A549 (cell line): ENCODE results near the gene PARM1. TPM values are rescaled to one million over a fixed set of nuclear protein-coding genes. Genes with fewer than 3 reads are reported as not detected.

Source experiments
- ATAC-seq, 2 experiments: fragments of 200-7000 bp in 1 of 2; fragments of >200 bp in 1 of 2; cut with Nextera tagmentation in 1 of 2; cut with Tn5 transposase in 1 of 2; 3 replicates each; pipeline versions ENCODE4 v1.8.0 to v1.9.1; 2018 to 2020; ENCODE audit warnings: mild to moderate bottlenecking in 1 of 2, moderate library complexity in 1 of 2
- CTCF ChIA-PET: fragments of 300-600 bp; sonication (Branson Sonifier 250); formaldehyde crosslinking; extraction: SDS; loops from one replicate; lab custom pipeline; 2021; ENCODE audit warnings: antibody characterized with exemption, inconsistent platforms; lab: Yijun Ruan, JAX
- POLR2A ChIA-PET: fragments of 350-600 bp; formaldehyde crosslinking; extraction: SDS; loops from one replicate; lab custom pipeline; 2021; ENCODE audit warnings: antibody characterized with exemption, inconsistent platforms; lab: Yijun Ruan, JAX
- DNase-seq, 2 experiments: peaks; one replicate each; pipeline versions ENCODE4 v3.0.0 to v3.0.0-alpha.2; 2011 to 2016; ENCODE audit warnings: low read depth in 1 of 2, low spot score in 1 of 2
- FAIRE-seq: peaks from 2 replicates; lab custom pipeline; 2011; peaks lifted over from hg19 to GRCh38; lab: Jason Lieb, UNC
- H3K27ac ChIP-seq, 2 experiments: fragments of >200 bp; sonication (Bioruptor Twin); formaldehyde crosslinking; 3 replicates each; pipeline ENCODE4 v1.5.1; 2016 to 2017
- H3K4me1 ChIP-seq: fragments of >200 bp; sonication (Bioruptor Twin); formaldehyde crosslinking; 3 replicates; pipeline ENCODE4 v1.6.1; 2016
- H3K4me2 ChIP-seq: fragments of >200 bp; sonication (Bioruptor Twin); formaldehyde crosslinking; 3 replicates; pipeline ENCODE4 v1.6.1; 2016
- H3K4me3 ChIP-seq: fragments of >200 bp; sonication (Bioruptor Twin); formaldehyde crosslinking; 3 replicates; pipeline ENCODE4 v1.5.1; 2016
- H3K9me3 ChIP-seq: fragments of >200 bp; sonication (Bioruptor Twin); formaldehyde crosslinking; 3 replicates; pipeline ENCODE4 v1.6.1; 2016
- BCL3 ChIP-seq: fragments of >200 bp; sonication (Bioruptor Twin); formaldehyde crosslinking; IDR thresholded peaks from 3 replicates; pipeline ENCODE4 v1.6.1; 2016
- CHD4 ChIP-seq: fragments of 200-600 bp; sonication (generic); IDR thresholded peaks from 2 replicates; pipeline ENCODE4 v1.6.1; 2016; ENCODE audit warnings: antibody characterized with exemption, mild to moderate bottlenecking, borderline replicate concordance
- EHMT2 ChIP-seq: fragments of 200-600 bp; sonication (generic); IDR thresholded peaks from 2 replicates; pipeline ENCODE4 v1.6.1; 2016; ENCODE audit warnings: antibody characterized with exemption, low read depth, mild to moderate bottlenecking, moderate library complexity
- EP300 ChIP-seq, 2 experiments: fragments of >200 bp; sonication (Bioruptor Twin); formaldehyde crosslinking; IDR thresholded peaks; 2 replicates in 1 of 2; 3 replicates in 1 of 2; pipeline ENCODE4 v1.6.1; 2016 to 2017
- HDAC2 ChIP-seq: fragments of 200-600 bp; sonication (generic); IDR thresholded peaks from 2 replicates; pipeline ENCODE4 v1.6.1; 2016
- HOXA7 ChIP-seq: fragments of 250-450 bp; sonication (Bioruptor Pico); IDR thresholded peaks from 2 replicates; pipeline ENCODE4 v1.5.0; 2020; ENCODE audit warnings: mild to moderate bottlenecking, moderate library complexity
- KDM5A ChIP-seq: fragments of 200-600 bp; sonication (generic); IDR thresholded peaks from 2 replicates; pipeline ENCODE4 v1.6.1; 2016; ENCODE audit warnings: antibody characterized with exemption, mild to moderate bottlenecking
- MAZ ChIP-seq: fragments of 150-350 bp; IDR thresholded peaks from 2 replicates; pipeline ENCODE4 v1.6.1; 2014; ENCODE audit warnings: antibody characterized with exemption, low read depth, low read length, borderline replicate concordance
- NR3C1 ChIP-seq: fragments of >200 bp; sonication (Bioruptor Twin); formaldehyde crosslinking; IDR thresholded peaks from 3 replicates; pipeline ENCODE4 v1.6.1; 2017
- PHF8 ChIP-seq: fragments of 200-600 bp; sonication (generic); IDR thresholded peaks from 2 replicates; pipeline ENCODE4 v1.6.1; 2016; ENCODE audit warnings: low read depth, mild to moderate bottlenecking, antibody characterized with exemption, moderate library complexity, borderline replicate concordance
- POLR2A ChIP-seq: IDR thresholded peaks from 2 replicates; pipeline ENCODE4 v1.6.1; 2012; ENCODE audit warnings: mild to moderate bottlenecking, low read length
- REST ChIP-seq: fragments of 200-600 bp; sonication (generic); IDR thresholded peaks from 2 replicates; pipeline ENCODE4 v1.6.1; 2016; ENCODE audit warnings: antibody characterized with exemption, mild to moderate bottlenecking, moderate library complexity
- RFX5 ChIP-seq: fragments of 450-650 bp; IDR thresholded peaks from 2 replicates; pipeline ENCODE4 v1.7.1; 2014; ENCODE audit warnings: antibody characterized with exemption, mild to moderate bottlenecking, moderate library complexity
- SMC3 ChIP-seq: fragments of >200 bp; sonication (Bioruptor Twin); formaldehyde crosslinking; IDR thresholded peaks from 3 replicates; pipeline ENCODE4 v1.6.1; 2018; ENCODE audit warnings: inconsistent platforms
- SREBF2 ChIP-seq: fragments of 450-650 bp; IDR thresholded peaks from 2 replicates; pipeline ENCODE4 v1.6.1; 2014; ENCODE audit warnings: mild to moderate bottlenecking, moderate library complexity
- TFCP2L1 ChIP-seq: fragments of 250-450 bp; sonication (Bioruptor Pico); IDR thresholded peaks from 2 replicates; pipeline ENCODE4 v1.5.0; 2021; ENCODE audit warnings: mild to moderate bottlenecking
- USF2 ChIP-seq: fragments of 450-650 bp; IDR thresholded peaks from 2 replicates; pipeline ENCODE4 v1.6.1; 2014; ENCODE audit warnings: antibody characterized with exemption
- ZC3H11A ChIP-seq: fragments of 450-650 bp; IDR thresholded peaks from 2 replicates; pipeline ENCODE4 v1.6.1; 2014; ENCODE audit warnings: antibody characterized with exemption, mild to moderate bottlenecking
- ZSCAN20 ChIP-seq: fragments of 250-450 bp; sonication (Bioruptor Pico); IDR thresholded peaks from 2 replicates; pipeline ENCODE4 v1.8.0; 2022; ENCODE audit warnings: mild to moderate bottlenecking, moderate library complexity
- polyA plus RNA-seq, 4 experiments: library from polyadenylated mRNA; depleted of rRNA in 3 of 4; stranded (reverse); fragments of >200 nt; fragmentation: RNase III in 1 of 4; extraction: RNeasy Plus Mini Kit Qiagen cat#74134 plus additional on column Dnase treatment in 1 of 4; gene quantifications; 2 replicates in 3 of 4; 3 replicates in 1 of 4; pipeline ENCODE4 v1.2.3, GENCODE V29; 2011 to 2017
- TF ChIP-seq, protein P1 (sequence below): fragments of 250-450 bp; sonication (Bioruptor Pico); IDR thresholded peaks from 2 replicates; pipeline ENCODE4 v1.5.0; 2021; ENCODE audit warnings: mild to moderate bottlenecking, moderate library complexity, borderline replicate concordance
- TF ChIP-seq, protein P2 (sequence below): IDR thresholded peaks from 2 replicates; pipeline ENCODE4 v1.6.1; 2012

Gene PARM1
- polyA plus RNA-seq, 2 of the 4 experiments (the other 2 are of a cell fraction): 0.37 to 2.5 TPM

GRCh38 chr4:74920704-74921103, 12.2 kb upstream of the PARM1 start (continued):
- TF ChIP-seq, protein P1, sequence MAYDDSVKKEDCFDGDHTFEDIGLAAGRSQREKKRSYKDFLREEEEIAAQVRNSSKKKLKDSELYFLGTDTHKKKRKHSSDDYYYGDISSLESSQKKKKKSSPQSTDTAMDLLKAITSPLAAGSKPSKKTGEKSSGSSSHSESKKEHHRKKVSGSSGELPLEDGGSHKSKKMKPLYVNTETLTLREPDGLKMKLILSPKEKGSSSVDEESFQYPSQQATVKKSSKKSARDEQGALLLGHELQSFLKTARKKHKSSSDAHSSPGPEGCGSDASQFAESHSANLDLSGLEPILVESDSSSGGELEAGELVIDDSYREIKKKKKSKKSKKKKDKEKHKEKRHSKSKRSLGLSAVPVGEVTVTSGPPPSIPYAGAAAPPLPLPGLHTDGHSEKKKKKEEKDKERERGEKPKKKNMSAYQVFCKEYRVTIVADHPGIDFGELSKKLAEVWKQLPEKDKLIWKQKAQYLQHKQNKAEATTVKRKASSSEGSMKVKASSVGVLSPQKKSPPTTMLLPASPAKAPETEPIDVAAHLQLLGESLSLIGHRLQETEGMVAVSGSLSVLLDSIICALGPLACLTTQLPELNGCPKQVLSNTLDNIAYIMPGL (CRISPR knock-in tag): no peak
- TF ChIP-seq ZSCAN20 (CRISPR knock-in tag) (no peak), ZC3H11A (no peak), TFCP2L1 (no peak), EP300 (IDR thresholded peaks at IDR 0.05) (no peak)

DNA sequence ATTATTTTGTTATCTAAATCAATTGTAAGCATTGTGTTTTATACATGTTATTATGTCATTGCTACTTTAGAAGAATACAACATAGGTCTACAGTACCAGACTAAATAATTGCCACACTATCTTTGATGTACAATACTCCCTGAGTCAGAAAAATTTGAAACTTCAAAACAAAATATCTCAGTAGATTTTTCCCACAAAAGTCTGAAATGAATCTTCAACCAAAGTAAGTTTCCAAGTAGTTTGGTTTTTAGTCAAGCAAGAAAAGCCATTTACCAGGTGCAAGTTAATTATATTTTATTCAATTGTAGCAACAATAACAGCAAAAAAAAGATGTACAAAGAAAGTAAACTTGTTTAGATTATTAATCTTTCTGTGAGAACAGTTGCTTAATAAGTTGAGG, 11.4 kb upstream of the PARM1 start:
- TF ChIP-seq CHD4 (no peak), SMC3 (no peak), ZC3H11A (no peak), EHMT2 (no peak), RFX5 (no peak), KDM5A (no peak), USF2 (no peak), HDAC2 (no peak), REST (no peak), PHF8 (no peak), MAZ (no peak), NR3C1 (no peak), BCL3 (no peak), HOXA7 (CRISPR knock-in tag) (no peak), SREBF2 (no peak), POLR2A (no peak)
- TF ChIP-seq, protein P2, sequence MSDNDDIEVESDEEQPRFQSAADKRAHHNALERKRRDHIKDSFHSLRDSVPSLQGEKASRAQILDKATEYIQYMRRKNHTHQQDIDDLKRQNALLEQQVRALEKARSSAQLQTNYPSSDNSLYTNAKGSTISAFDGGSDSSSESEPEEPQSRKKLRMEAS: no peak
- H3K4me2 ChIP-seq: no peak overlapping the region
- H3K27ac ChIP-seq: no peak overlapping the region
- no peak for FAIRE-seq
- no peak for DNase-seq
- ChIA-PET CTCF (no interaction called here), POLR2A (no interaction called here)
- ATAC-seq: no peak
- no peaks in the 10 kb centered on the region for H3K9me3 ChIP-seq
- no peak overlapping the region for H3K4me3 ChIP-seq
- no peaks in the 10 kb centered on the region for H3K4me1 ChIP-seq
